ENCODE results near the gene STAT5B. TPM values are rescaled to one million over a fixed set of nuclear protein-coding genes. Genes with fewer than 3 reads are reported as not detected.
"Not testable (repeated sequence)": the region's sequence is repeated elsewhere in the genome, so short reads cannot be mapped to it uniquely, and the experiment has no call there.

The STAT5B gene
- polyA plus RNA-seq, 3 donors = 17.4 to 60.8 (median 47.1) TPM

DNA sequence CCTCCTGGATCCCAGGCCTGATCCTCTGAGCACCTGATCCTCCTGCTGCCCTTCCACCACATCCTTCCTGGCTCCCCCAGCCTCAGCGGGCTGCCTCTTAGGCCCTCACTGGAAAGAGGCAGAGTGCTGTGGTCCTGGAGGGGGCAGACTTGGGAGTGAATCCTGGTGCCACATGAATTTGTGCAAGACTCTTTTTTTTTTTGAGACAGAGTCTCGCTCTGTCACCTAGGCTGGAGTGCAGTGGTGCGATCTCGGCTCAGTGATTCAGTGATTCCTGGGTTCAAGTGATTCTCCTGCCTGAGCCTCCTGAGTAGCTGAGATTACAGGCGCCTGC lies 84.9 kb downstream of the STAT5B start:
- WGBS, 3 donors = 92 to 95% (median 93%) methylated on average over 5 of the region's 5 CpGs
- no peak overlapping the region for H3K27ac ChIP-seq (ENCODE audit: low read depth, low read length)

DNA sequence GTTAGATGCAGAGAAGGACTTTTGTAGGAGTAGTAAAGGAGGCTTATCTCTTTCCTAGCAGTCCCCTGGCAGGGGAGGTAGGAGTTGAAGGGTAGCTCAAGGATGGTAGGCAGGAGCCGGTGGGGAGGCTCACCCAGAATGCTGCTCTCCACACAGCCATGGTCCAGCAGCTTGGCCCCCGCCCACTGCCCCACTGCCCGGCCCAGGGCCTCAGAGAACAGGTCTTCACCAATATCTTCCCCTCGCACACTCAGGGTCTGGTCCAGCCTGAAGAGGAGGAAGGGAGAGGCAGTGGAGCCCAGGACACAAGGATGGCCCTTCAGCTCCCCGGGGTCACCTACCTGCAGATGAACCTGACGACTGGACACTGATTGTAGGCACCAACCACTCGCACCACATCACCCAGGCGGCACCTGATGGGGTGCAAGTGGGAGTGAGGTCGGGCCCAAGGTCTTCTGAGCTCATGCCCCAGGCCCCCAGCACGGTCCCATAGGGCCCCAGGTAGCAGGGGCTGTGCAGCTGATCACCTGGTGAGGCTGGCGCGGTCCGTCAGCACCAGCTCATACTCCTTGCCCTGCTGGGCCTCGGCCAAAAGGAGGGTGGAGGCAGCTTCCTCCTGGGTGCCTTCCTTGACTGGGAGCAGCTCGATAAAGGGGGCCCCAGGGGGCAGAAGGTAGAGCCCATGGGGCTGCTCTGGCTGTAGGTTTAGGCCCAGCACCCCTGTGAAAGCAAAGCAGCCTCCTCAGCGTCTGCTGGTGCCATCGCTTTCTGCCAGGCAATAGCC lies 85.5 kb downstream of the STAT5B start:
- no peak overlapping the region for H3K27ac ChIP-seq (ENCODE audit: low read depth, low read length)
- 85 to 90% (median 89%) methylated on average over 17 of the region's 17 CpGs for WGBS, 3 donors

DNA sequence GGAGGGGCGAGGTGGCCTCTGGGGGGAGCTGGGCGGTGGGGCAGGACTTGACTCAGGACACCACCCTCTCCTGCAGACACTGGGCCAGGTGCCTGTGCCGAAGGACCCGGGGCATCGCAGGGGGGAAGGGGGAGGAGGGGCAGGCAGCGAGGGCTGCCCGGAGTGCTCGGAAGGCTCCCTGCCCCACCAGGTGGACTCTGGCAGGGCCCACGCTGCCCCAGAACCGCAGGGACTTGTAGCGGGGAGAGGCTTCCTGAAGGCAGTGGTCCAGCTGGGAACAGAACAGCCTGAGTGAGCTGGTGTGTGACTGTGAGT lies 86.6 kb downstream of the STAT5B start:
- no peak overlapping the region for H3K27ac ChIP-seq (ENCODE audit: low read depth, low read length)
- WGBS, 3 donors = 80 to 91% (median 91%) methylated on average over 8 to 11 of the region's 11 CpGs

DNA sequence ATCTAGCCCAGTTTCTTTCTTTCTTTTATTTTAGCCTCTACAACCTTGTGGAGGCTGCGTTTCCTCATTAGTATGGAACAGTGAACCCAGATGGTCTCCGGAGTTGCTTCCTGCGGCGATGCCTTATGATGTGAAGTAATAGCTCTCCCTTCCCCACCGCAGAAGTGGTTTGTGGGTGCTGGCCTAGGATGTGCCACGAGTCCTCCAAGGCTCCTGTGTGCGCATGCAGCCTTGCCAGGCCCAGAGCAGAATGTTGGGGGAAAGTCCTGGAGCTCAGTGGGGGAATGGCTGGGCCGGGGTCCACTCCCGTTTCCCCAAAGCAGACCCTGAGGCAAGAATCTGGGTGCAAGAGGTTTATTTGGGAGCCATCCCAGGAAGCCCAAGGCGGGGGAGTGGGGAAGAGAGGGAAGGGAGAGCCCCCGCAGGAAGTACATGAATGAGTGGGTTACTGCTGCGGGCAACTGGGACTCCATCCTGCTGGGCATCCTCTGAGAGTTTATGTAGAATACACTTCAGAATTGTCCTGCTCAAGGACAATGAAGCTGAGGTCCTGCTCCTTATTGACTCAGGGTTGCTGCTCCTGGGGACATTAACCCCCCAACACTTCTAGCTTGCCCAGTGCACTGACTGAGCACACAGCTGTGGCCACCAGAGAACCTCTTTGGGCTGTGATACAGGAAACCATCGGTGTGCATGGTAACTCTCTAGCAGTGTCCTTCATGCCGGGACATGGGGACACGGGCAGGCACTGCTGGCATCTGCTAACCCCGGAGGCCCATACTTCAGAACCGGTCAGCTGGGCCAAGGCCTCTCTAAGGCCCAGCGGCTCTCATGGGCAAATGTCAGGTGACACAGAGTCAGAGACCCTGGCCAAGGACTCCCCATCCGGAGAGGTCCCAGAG lies 87.2 kb downstream of the STAT5B start:
- WGBS, 3 donors = 64 to 80% (median 70%) methylated on average over 19 of the region's 19 CpGs
- H3K27ac ChIP-seq (ENCODE audit: low read depth, low read length) = no peak overlapping the region

DNA sequence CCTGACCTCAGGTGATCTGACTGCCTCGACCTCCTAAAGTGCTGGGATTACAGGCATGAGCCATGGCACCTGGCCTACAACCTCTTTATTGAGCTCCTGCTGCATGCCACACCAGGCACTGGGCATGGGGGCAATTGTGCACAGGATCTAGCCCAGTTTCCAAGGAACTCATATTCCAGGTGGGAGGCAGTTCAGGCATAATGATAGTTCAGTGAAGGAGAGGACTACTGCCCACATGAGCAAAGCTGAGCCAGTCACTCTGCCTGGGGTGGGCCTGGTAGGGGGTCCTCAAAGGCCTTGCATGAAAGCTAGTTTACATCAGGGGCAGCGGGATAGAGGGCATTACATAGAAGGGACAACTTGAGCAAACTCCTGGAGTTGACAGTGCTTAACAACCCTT lies 88.4 kb downstream of the STAT5B start:
- 69 to 82% (median 74%) methylated on average over 2 of the region's 2 CpGs for WGBS, 3 donors
- H3K27ac ChIP-seq (ENCODE audit: low read depth, low read length) = no peak overlapping the region

DNA sequence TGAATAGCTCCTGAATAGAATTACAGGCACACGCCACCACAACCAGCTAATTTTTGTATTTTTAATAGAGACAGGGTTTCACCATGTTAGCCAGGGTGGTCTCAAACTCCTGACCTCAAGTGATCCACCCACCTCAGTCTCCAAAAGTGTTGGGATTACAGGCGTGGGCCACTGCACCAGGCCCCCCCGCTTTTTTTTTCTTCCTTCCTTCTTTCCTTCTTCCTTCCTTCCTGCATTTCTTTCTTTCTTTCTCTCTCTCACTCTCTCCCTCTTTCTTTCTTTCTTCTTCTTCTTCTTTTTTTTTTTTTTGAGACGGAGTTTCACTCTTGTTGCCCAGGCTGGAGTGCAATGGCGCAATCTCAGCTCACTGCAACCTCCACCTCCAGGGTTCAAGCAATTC lies 90.0 kb downstream of the STAT5B start:
- not testable (repeated sequence) for H3K27ac ChIP-seq (ENCODE audit: low read depth, low read length)
- WGBS, 3 donors = 66 to 88% (median 70%) methylated on average over 4 to 5 of the region's 5 CpGs

DNA sequence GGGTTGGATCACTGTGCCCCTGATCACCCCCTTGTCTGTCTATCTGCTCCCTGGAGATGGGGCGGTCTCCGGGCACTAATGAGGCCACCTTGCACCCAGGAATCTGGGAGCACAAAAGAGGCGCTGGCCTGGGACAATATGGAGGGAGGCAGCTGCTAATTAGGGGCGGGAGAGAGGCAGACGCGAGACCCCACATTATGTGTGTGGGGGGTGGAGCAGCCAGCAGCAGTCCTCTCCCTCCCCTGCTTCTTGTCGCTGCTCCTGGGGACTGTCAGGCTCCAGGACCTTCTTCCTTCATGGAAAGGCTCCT lies 90.6 kb downstream of the STAT5B start:
- 78 to 84% (median 83%) methylated on average over 7 of the region's 7 CpGs for WGBS, 3 donors
- no peak overlapping the region for H3K27ac ChIP-seq (ENCODE audit: low read depth, low read length)

DNA sequence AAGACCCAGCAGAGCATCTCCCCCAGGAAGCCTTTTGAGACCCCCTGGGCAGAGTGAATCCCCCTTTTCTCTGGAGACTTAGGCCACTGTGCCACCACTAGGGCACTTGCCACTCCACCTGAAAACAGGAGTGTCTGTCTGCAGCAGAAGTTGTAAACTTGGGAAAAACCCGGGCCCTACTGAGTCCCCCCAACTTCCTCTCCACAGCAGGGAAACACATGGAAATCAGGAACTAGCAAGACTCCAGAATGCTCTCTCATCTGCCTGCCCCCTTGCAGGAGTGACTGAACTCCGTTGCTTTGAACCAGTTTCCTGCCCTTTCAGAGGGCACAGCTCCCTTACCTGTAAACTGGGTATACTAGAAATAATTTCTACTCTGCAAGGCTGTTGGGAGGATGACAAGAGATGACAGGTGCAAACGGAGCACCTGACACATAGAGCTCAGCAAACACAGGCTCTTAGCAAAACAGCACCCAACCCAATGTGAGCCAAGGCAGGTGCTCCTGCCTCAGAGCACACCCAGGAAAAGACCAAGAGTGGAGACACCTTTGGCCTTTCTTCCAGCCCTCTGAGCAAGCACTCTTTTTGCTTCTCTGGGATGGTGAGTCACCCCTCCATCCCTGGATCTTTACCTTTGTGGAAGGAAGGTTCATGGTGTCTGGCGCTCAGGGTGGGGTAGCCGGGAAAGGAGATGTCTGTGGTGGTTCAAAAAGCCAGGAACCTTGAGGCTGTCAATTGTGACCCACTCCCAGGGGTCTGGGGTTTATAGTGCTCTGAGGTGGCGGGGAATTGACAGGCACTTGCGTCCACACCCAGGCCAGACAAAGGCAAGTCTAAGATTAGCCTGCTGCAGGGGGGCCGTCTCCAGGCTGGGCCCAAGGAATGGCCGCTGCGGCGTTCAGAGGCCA lies 91.2 kb downstream of the STAT5B start, which contains the start of gene HCRT:
Gene HCRT, minus strand, starts transcription at position 740 of the 908 bp plus-strand sequence. Its CDS starts 87 bp downstream, at position 653.
- WGBS, 3 donors = 82 to 83% (median 83%) methylated on average over 11 of the region's 11 CpGs
- H3K27ac ChIP-seq (ENCODE audit: low read depth, low read length) = no peak within 1 kb of the TSS

DNA sequence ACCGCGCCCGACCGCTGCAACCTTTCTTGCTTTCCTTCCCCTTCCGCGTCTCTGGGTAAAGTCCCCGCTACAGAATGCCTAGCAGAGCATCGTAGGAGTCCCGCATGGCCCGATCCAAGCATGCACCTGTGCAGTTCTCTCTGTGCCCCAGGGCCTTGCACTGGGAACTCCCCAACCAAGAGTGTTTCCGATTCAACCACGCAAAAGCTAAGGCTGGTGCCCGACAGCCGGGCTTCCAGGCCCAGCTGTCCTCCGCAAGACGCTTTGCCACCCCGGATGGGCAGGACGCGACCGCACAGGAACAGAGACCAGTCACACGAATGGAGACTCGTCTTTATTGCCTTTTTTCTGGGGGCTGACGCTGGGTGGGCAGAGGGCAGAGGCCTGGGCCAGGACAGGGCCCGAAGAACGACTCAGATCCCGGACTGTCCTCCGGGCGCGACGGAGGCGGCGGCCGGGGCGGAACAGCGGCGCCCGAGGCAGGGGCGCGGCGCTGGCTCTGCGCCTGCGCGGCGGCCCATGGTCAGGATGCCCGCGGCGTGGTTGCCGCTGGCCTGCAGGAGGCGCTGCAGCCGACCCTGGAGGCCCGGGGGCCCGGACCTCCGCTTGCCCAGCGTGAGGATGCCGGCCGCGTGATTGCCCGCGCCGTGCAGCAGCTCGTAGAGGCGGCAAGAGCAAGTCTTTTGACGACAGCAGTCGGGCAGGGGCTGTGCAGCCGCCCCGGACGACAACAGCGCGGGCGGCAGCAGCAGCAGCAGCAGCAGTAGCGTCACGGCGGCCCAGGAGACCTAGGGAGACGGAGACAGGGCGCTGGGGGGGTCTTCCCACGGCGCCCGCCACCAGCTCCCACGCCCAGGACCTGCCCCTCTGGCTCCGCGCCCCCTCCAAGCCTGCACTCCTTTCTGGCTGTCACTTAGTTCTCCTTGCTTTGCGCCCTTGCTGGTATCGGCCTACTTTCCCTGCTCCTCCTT lies 92.2 kb downstream of the STAT5B start:
- H3K27ac ChIP-seq (ENCODE audit: low read depth, low read length) = no peak overlapping the region
- 3 to 5% (median 4%) methylated on average over 75 to 83 of the region's 83 CpGs for WGBS, 3 donors

DNA sequence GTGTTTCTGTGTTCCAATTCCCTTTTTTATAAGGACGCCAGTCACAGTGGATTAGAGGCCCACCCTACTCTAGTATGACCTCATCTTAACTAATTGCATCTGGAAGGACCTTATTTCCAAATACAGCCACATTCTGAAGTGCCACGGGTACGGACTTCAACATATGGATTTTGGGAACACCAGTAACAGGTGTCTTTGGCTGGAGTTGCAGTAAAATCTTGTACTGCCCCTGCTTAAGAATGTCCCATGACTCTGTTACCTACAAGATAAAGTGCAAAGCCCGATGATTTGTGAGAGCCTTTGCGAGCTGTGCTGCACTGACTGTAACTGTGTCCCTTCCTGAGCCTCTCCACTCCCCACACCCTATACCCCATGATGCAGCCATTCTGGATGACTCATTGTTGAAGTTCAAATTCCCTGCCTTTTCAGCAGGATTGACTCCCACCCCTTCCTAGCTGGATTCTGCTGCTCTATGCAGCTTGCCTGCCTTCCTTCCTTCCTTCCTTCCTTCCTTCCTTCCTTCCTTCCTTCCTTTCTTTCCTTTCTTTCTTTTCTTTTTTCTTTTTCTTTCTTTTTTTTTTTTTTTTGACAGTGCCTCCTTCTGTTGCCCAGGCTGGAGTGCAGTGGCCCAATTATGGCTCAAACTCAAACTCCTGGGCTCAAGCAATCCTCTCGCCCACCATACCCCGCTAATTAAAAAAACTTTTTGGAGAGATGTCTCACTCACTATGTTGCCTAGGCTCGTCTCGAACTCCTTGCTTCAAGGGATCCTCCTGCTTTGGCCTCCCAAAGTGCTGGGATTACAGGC lies 93.1 kb downstream of the STAT5B start:
- 60 to 74% (median 61%) methylated on average over 9 of the region's 9 CpGs for WGBS, 3 donors
- no peak overlapping the region for H3K27ac ChIP-seq (ENCODE audit: low read depth, low read length)

DNA sequence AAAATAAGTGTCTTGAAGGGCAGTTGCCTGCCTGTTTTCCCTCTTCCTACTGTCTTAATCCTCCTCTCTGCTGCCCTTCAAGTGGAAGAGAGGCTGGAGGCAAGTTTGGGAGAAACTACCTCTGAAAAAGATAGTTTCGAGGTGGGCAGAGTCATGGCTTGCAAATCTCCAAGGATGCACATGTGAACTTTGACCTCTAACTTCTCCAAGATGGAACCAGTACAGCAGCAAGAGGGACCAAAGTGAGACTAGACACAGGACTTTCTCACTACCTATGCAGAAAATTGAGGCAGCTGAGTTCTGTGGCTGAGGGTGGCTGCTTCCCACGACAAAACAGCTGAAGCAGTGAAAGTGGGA lies 94.4 kb downstream of the STAT5B start:
- WGBS, 3 donors = 80 to 88% (median 88%) methylated on average over 2 of the region's 2 CpGs
- no peak overlapping the region for H3K27ac ChIP-seq (ENCODE audit: low read depth, low read length)

DNA sequence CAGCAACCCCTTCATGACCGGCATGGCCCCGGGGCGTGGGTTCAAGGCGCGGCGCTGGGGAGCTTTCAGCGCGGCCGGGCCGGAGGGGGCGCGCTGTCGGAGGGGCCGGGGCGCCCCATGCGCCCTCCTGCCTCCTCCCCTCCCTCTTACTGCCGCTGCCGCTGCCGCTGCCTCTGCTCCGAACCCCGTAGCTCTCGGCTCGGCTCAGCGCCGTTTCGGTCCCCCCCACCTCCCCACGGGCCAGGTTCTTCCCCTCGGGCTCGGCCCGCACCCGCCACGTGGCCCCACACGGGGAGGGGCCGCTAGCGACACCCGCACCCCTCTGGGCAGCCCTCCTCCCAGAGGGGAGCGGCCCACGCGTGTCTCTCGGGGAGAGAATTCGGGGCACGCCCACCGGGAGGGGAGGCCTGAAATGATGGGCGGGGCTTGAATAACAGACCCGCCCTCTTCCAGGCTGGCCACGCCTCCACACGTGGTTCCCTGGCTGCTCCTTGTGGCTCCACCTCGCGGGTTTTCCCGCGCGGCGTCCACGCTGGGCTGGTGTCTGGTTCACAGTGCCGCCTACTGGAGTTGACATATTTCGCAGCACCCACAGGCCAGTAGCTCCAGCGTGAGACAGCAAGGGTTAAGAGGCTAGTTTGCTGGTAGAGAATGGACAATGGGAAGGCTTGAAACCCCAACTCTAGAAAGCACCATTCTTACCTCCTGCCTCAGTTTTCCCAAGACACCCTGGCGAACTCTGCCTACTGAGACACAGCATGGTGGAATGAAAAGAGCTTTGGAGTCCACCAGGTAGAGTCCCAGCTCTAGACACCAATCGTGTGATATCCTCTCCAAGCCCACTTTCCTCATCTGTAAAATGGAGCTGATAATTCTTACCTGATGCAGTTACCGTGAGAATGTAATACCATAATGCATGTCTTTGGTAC lies 95.0 kb downstream of the STAT5B start, which contains the start of gene KCNH4:
Gene KCNH4, minus strand, starts transcription at position 221 of the 929 bp plus-strand sequence. Its CDS starts 197 bp downstream, at position 24.
- WGBS, 3 donors = 4 to 6% (median 6%) methylated on average over 36 to 60 of the region's 60 CpGs

DNA sequence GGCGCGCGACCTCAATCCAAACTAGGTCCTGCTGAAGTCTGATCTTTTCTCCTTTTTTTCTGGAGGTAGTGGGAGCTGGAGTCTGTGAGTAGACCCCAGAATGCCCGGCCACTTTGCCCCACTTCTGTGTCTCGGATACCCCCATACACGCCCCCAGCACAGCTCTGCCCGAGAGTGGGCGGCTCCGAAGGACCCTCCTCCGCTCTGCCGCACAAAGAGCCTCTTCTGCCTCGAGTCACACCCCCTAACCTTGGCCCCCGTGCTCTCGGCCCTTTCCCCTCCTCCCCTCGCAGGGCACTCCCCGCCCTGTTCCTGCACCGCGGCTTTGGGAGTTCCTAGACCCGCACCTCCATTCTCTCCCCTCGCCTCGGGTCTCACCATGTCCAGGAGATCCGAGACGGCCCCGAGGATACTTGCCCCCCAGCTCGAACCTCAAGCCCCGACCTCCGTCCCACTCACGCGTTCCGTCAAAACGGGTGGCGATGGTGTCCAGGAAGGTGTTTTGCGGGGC lies 95.7 kb downstream of the STAT5B start:
- WGBS, 3 donors = 2% methylated on average over 26 to 33 of the region's 33 CpGs
- no peak overlapping the region for H3K27ac ChIP-seq (ENCODE audit: low read depth, low read length)

More for the DNA sequence above, 95.0 kb downstream of the STAT5B start, which contains the start of gene KCNH4:
- no peak within 1 kb of the TSS for H3K27ac ChIP-seq (ENCODE audit: low read depth, low read length)

DNA sequence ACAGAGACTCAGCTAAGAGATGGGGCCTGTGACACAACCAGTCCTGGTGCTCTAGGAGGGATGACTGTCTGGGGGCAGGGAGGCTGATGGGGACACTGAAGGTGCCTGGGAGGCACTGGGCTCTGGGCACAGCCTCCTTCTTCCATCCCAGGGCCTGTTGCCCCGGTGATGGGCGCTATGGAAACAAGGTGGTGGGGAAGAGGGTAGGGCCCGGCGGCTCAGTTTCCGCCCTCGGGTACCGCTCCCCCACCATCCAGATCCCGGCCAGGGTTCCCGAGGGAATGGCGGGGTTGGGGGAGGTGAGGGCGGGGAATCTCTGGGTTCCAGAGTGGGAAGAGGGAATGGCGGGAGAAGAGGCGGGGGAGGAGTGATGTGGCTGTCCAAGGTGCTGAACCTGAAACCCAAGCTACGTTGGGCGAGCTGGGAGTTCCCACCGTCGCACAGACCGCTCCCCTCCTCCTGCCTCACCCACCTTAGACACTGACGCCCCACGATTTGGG lies 96.2 kb downstream of the STAT5B start:
- 9 to 13% (median 10%) methylated on average over 18 to 20 of the region's 20 CpGs for WGBS, 3 donors
- no peak overlapping the region for H3K27ac ChIP-seq (ENCODE audit: low read depth, low read length)

DNA sequence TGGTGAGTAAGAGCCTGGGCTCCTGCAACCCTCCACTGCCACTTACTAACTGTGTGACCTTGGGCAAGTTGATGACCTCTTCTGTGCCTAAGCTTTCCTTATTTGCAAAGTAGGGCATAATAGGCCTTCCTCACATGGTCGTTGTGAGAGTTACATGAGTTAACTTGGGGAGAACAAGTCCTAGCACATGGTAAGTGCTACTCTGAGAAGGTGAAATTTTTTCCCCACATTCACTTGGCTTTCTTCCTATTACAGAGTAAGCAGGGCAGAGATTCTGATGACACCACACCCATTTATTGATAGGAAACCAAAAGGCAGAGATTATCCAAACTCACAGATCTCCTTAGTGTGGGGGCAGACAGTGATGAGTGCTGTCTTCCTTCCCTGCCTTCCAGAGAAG lies 96.9 kb downstream of the STAT5B start:
- WGBS, 3 donors = 23 to 39% (median 28%) methylated on average over 1 of the region's 1 CpG
- H3K27ac ChIP-seq (ENCODE audit: low read depth, low read length) = no peak overlapping the region

DNA sequence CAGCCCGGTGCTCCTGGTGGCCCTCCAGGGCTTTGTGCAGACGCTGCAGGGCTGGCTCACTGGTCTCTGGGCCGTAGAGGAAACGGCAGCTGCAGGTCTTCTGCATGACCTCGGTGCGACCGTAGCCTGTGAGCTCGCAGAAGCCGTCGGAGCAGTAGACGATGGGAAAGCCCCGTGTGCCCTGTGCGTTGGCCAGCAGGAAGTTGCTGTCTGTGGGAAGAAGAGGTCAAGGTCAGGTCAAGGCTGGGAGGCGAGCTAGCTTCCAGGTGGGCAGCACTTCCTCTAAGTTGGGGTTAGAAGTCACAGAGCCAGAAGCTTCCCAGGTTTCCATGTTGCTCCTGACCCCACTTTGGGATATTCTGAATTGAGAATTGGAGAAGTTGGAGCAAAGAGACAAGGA lies 97.4 kb downstream of the STAT5B start:
- H3K27ac ChIP-seq (ENCODE audit: low read depth, low read length) = no peak overlapping the region
- WGBS, 3 donors = 18 to 32% (median 25%) methylated on average over 14 of the region's 14 CpGs
